ENCODE data around the gene LCLAT1.

Gene LCLAT1

DNA sequence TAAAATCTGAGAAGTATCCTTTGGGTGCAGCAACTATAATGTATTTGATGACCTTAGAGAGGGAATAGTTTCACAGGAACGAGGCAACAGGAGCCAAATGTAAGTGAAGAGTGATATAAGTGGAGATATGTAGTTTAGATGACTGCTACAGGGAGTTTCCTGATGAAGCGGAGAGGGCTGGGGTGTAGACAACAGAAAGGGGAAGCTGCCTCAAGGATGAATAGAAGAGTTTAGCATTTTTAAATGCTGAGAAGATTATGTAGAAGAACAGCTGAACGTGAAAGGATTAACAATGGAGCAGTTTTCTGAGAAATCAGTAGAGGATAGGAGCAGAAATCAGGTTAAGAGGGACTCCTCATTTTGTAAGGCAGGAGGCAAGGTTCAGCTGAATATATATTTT lies 133.3 kb downstream of the LCLAT1 start:
- H3K9me3 ChIP-seq (ENCODE audit: low read length) = no peaks in the 10 kb centered on the region
- no peaks in the 10 kb centered on the region for H3K36me3 ChIP-seq (ENCODE audit: insufficient read depth, low read length)
- no peaks in the 10 kb centered on the region for H3F3A ChIP-seq (ENCODE audit: insufficient read depth, low read length)
- H3K4me3 ChIP-seq (ENCODE audit: low read depth, low read length, poor library complexity, severe bottlenecking) = no peak overlapping the region
- peaks cover 30% of the 10 kb centered on the region for H3K4me1 ChIP-seq (ENCODE audit: insufficient read depth, low read length, severe bottlenecking)
- H3K9ac ChIP-seq (ENCODE audit: low read length) = no peak overlapping the region
- no peak overlapping the region for H3K4me2 ChIP-seq (ENCODE audit: low read length)
- TF ChIP-seq, protein P1, sequence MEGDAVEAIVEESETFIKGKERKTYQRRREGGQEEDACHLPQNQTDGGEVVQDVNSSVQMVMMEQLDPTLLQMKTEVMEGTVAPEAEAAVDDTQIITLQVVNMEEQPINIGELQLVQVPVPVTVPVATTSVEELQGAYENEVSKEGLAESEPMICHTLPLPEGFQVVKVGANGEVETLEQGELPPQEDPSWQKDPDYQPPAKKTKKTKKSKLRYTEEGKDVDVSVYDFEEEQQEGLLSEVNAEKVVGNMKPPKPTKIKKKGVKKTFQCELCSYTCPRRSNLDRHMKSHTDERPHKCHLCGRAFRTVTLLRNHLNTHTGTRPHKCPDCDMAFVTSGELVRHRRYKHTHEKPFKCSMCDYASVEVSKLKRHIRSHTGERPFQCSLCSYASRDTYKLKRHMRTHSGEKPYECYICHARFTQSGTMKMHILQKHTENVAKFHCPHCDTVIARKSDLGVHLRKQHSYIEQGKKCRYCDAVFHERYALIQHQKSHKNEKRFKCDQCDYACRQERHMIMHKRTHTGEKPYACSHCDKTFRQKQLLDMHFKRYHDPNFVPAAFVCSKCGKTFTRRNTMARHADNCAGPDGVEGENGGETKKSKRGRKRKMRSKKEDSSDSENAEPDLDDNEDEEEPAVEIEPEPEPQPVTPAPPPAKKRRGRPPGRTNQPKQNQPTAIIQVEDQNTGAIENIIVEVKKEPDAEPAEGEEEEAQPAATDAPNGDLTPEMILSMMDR (IDR thresholded peaks at IDR 0.05; ENCODE audit: low read length) = no peak
- TF ChIP-seq EZH2 (IDR thresholded peaks at IDR 0.05; ENCODE audit: borderline replicate concordance, low read length) = no peak
- no peak overlapping the region for H2AFZ ChIP-seq (ENCODE audit: low read length)
- H3K9me2 ChIP-seq (ENCODE audit: low read depth, low read length) = no peaks in the 10 kb centered on the region
- no peaks in the 10 kb centered on the region for H3K79me2 ChIP-seq (ENCODE audit: insufficient read depth, low read length)
- H4K20me1 ChIP-seq (ENCODE audit: insufficient read depth, low read length) = no peaks in the 10 kb centered on the region
- H3K27me3 ChIP-seq (ENCODE audit: insufficient read depth, low read length) = no peaks in the 10 kb centered on the region
- no peak overlapping the region for H3K27ac ChIP-seq (ENCODE audit: low read depth, low read length, poor library complexity, severe bottlenecking)

DNA sequence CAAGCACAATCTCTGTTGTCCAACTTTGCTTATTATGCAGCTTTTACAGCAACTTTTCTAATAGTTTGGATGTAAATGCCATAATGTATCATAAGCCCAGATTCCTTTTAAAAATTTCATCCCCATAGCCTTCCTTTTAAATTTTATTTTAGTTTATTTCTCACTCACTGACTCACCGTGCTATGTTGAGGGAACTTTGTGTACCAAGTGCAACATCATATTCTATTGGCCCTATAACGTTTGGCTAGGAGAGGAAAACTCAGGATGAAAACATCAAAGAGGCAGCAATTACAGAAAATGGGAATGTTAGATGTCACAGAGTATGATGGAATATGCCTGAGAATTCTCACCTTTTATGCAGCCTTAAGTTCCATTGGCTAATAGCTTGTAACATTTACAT lies 135.5 kb downstream of the LCLAT1 start:
- H3K36me3 ChIP-seq (ENCODE audit: insufficient read depth, low read length) = no peaks in the 10 kb centered on the region
- H3K27ac ChIP-seq (ENCODE audit: low read depth, low read length, poor library complexity, severe bottlenecking) = no peak overlapping the region
- H3K4me1 ChIP-seq (ENCODE audit: insufficient read depth, low read length, severe bottlenecking) = peaks cover 30% of the 10 kb centered on the region
- H3K79me2 ChIP-seq (ENCODE audit: insufficient read depth, low read length) = no peaks in the 10 kb centered on the region
- no peaks in the 10 kb centered on the region for H3K9me3 ChIP-seq (ENCODE audit: low read length)
- no peaks in the 10 kb centered on the region for H4K20me1 ChIP-seq (ENCODE audit: insufficient read depth, low read length)
- H3F3A ChIP-seq (ENCODE audit: insufficient read depth, low read length) = no peaks in the 10 kb centered on the region
- TF ChIP-seq EZH2 (IDR thresholded peaks at IDR 0.05; ENCODE audit: borderline replicate concordance, low read length) = no peak
- TF ChIP-seq, protein P1 (IDR thresholded peaks at IDR 0.05; ENCODE audit: low read length) = no peak
- H3K4me2 ChIP-seq (ENCODE audit: low read length) = no peak overlapping the region
- H3K9me2 ChIP-seq (ENCODE audit: low read depth, low read length) = no peaks in the 10 kb centered on the region
- no peak overlapping the region for H3K9ac ChIP-seq (ENCODE audit: low read length)
- H3K4me3 ChIP-seq (ENCODE audit: low read depth, low read length, poor library complexity, severe bottlenecking) = no peak overlapping the region
- H2AFZ ChIP-seq (ENCODE audit: low read length) = no peak overlapping the region
- H3K27me3 ChIP-seq (ENCODE audit: insufficient read depth, low read length) = no peaks in the 10 kb centered on the region

DNA sequence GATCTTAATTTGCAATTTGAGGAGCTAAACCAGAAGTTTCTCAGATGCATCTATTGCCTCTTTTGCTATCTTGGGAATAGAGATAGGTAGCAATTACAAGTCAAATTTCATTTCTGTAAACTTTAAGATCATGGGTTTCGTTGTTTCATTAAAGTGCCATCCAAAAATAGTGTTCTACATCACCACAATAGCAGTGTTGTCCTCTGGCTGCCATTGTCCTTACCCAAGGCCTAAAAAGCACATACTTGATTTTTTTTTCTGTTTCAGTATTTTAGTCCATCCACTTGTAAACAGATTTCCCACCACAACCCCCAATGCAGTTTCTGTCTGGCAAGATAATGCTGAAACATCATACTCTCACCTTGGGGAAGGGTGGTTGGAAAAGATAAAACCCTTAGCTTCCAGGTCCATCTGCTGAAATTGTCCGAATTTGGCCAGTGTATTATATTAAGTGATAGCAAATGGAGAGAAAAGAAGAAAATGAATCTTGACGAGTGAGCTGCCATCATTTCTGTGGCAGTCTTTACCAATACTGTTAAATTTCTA lies 136.2 kb downstream of the LCLAT1 start:
- no peaks in the 10 kb centered on the region for H3K9me2 ChIP-seq (ENCODE audit: low read depth, low read length)
- no peak overlapping the region for H2AFZ ChIP-seq (ENCODE audit: low read length)
- no peaks in the 10 kb centered on the region for H3F3A ChIP-seq (ENCODE audit: insufficient read depth, low read length)
- peak overlapping the region; percentile 45; the same call in 1 of the 2 replicates for H3K4me2 ChIP-seq (ENCODE audit: low read length)
- no peaks in the 10 kb centered on the region for H3K79me2 ChIP-seq (ENCODE audit: insufficient read depth, low read length)
- H3K9me3 ChIP-seq (ENCODE audit: low read length) = no peaks in the 10 kb centered on the region
- H4K20me1 ChIP-seq (ENCODE audit: insufficient read depth, low read length) = no peaks in the 10 kb centered on the region
- H3K36me3 ChIP-seq (ENCODE audit: insufficient read depth, low read length) = no peaks in the 10 kb centered on the region
- H3K4me1 ChIP-seq (ENCODE audit: insufficient read depth, low read length, severe bottlenecking) = peaks cover 30% of the 10 kb centered on the region
- H3K27me3 ChIP-seq (ENCODE audit: insufficient read depth, low read length) = no peaks in the 10 kb centered on the region
- H3K9ac ChIP-seq (ENCODE audit: low read length) = no peak overlapping the region
- no peak for TF ChIP-seq EZH2 (IDR thresholded peaks at IDR 0.05; ENCODE audit: borderline replicate concordance, low read length)
- no peak overlapping the region for H3K4me3 ChIP-seq (ENCODE audit: low read depth, low read length, poor library complexity, severe bottlenecking)
- no peak overlapping the region for H3K27ac ChIP-seq (ENCODE audit: low read depth, low read length, poor library complexity, severe bottlenecking)

DNA sequence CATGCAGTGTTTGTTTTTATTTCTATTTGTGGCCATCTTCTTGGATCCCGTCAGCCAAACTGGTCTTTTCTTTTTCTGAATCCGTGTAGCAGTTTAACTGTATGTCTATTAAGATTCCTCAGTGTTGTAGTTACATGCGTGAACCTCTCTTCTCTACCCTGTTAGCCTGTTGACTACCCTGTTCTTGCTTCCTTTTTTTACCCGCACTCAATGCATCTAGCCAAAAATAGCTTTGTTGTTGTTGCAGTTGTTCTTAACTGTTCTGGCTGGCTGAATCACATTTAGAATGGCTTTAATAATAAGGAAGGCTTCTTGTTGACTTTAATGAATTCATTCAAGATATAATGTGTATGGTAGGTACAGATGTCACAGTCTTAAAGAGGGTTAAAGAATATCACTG lies 137.1 kb downstream of the LCLAT1 start:
- H3K9ac ChIP-seq (ENCODE audit: low read length) = no peak overlapping the region
- H3K9me2 ChIP-seq (ENCODE audit: low read depth, low read length) = no peaks in the 10 kb centered on the region
- H3K27ac ChIP-seq (ENCODE audit: low read depth, low read length, poor library complexity, severe bottlenecking) = peak overlapping the region; percentile 60
- no peaks in the 10 kb centered on the region for H3K27me3 ChIP-seq (ENCODE audit: insufficient read depth, low read length)
- H2AFZ ChIP-seq (ENCODE audit: low read length) = no peak overlapping the region
- H3K4me1 ChIP-seq (ENCODE audit: insufficient read depth, low read length, severe bottlenecking) = peaks cover 30% of the 10 kb centered on the region
- H3F3A ChIP-seq (ENCODE audit: insufficient read depth, low read length) = no peaks in the 10 kb centered on the region
- no peaks in the 10 kb centered on the region for H3K36me3 ChIP-seq (ENCODE audit: insufficient read depth, low read length)
- H3K9me3 ChIP-seq (ENCODE audit: low read length) = no peaks in the 10 kb centered on the region
- H3K79me2 ChIP-seq (ENCODE audit: insufficient read depth, low read length) = no peaks in the 10 kb centered on the region
- H4K20me1 ChIP-seq (ENCODE audit: insufficient read depth, low read length) = no peaks in the 10 kb centered on the region
- TF ChIP-seq EZH2 (IDR thresholded peaks at IDR 0.05; ENCODE audit: borderline replicate concordance, low read length) = no peak
- TF ChIP-seq, protein P1 (IDR thresholded peaks at IDR 0.05; ENCODE audit: low read length) = no peak
- H3K4me3 ChIP-seq (ENCODE audit: low read depth, low read length, poor library complexity, severe bottlenecking) = no peak overlapping the region
- peak overlapping the region; percentile 45 for H3K4me2 ChIP-seq (ENCODE audit: low read length)

Data from OCI-LY1 (cell line).